HG03432 (cell line): ENCODE results near the gene NCKIPSD.

Experiments
- ATAC-seq: cut with Tn5 transposase; IDR thresholded peaks from one replicate; pipeline ENCODE4 v1.9.1; 2021; ENCODE audit warnings: mild to moderate bottlenecking, moderate library complexity; ENCODE audit not compliant: unreplicated experiment

NCKIPSD gene

GRCh38 chr3:48628277-48629017 is 57.3 kb downstream of the NCKIPSD start:
- no peak for ATAC-seq

GRCh38 chr3:48625600-48625999 is 60.1 kb downstream of the NCKIPSD start:
- ATAC-seq: no peak

GRCh38 chr3:48624767-48625166 is 60.9 kb downstream of the NCKIPSD start:
- ATAC-seq: no peak

GRCh38 chr3:48623851-48624547 is 61.7 kb downstream of the NCKIPSD start:
- ATAC-seq: no peak
